Measurements from ENCODE around the gene AMZ1. TPM values are rescaled to one million over a fixed set of nuclear protein-coding genes. Genes with fewer than 3 reads are reported as not detected.
A peak's percentile ranks its signal among the peaks of the same experiment; 100 is the strongest.

Gene AMZ1
- total RNA-seq, 1 donor from 2014 or later, result 1.2 TPM

DNA sequence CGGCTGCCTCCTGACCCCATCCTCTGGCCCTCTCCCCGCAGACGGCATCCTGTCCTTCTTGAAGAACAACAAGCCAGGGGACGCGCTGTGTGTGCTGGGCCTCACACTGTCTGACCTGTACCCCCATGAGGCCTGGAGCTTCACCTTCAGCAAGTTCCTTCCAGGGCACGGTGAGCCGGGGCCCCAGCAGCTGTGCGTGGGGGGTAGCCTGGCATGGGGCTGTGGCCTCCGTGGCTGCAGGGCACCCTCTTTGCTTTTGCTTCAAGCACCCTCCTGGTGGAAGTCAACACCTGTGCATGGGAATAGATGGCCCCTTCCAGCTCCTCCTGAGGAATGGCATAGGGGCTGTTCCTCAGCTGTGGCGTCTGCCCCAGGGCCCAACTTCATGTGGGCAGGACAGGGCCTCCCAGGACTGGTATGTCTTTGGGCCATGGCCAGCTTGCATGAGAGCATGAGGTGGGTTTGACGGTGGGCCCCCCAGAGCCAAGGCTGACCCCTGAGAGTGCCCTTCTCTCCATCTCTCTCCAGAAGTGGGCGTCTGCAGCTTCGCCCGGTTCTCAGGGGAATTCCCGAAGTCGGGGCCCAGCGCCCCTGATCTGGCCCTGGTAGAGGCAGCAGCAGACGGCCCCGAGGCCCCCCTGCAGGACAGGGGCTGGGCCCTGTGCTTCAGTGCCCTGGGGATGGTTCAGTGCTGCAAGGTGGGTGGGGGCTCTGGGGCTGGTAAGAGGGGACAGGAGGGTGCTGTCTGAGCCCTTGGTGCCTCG is 20.7 kb downstream of the AMZ1 start:
- Mint-ChIP-seq H3K27me3 (no peaks in the 10 kb centered on the region), H3K27ac (no peak overlapping the region), H3K36me3 (no peaks in the 10 kb centered on the region), H3K4me3 (no peak overlapping the region), H3K4me1 (ENCODE audit: unreplicated experiment) (peaks cover 10% of the 10 kb centered on the region), H3K9me3 (no peaks in the 10 kb centered on the region)
- TF ChIP-seq, protein P1, sequence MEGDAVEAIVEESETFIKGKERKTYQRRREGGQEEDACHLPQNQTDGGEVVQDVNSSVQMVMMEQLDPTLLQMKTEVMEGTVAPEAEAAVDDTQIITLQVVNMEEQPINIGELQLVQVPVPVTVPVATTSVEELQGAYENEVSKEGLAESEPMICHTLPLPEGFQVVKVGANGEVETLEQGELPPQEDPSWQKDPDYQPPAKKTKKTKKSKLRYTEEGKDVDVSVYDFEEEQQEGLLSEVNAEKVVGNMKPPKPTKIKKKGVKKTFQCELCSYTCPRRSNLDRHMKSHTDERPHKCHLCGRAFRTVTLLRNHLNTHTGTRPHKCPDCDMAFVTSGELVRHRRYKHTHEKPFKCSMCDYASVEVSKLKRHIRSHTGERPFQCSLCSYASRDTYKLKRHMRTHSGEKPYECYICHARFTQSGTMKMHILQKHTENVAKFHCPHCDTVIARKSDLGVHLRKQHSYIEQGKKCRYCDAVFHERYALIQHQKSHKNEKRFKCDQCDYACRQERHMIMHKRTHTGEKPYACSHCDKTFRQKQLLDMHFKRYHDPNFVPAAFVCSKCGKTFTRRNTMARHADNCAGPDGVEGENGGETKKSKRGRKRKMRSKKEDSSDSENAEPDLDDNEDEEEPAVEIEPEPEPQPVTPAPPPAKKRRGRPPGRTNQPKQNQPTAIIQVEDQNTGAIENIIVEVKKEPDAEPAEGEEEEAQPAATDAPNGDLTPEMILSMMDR (conservative IDR thresholded peaks at IDR 0.05), result no peak
- no peak for DNase-seq (ENCODE audit: extremely low spot score, unreplicated experiment)

DNA sequence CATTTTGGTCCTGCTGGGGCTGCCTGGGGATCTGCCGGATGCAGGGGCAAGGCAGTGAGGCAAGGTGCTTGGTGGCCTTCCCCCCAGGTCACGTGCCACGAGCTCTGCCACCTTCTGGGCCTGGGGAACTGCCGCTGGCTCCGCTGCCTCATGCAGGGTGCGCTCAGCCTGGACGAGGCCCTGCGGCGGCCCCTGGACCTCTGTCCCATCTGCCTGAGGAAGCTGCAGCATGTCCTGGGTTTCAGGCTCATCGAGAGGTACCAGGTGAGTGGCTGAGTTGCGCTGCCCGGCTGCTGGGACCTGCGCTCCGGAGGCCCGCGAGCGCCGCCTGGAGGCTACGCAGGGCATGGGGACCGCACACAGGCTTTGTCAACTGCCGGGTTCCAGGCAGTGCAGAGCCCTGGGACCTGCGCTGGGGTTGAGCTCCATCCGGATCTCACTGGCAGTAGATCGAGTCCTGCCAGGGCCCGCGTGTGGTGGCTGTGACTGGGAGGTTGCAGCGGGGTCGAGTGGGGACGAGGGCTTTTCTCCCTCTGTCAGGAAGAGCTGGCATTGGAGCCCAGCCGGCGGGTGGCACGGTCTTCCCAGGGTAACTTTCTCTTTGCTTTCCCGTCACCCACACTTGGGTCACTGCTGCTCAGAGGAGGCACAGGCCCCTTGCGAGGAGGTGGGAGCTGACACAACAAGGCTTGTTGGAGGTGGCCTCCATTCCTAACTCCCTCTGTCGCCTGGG is 21.7 kb downstream of the AMZ1 start:
- TF ChIP-seq, protein P1 (conservative IDR thresholded peaks at IDR 0.05), result peak; percentile 95
- no peaks in the 10 kb centered on the region for H3K9me3 Mint-ChIP-seq
- H3K36me3 Mint-ChIP-seq, result peaks cover 5% of the 10 kb centered on the region
- no peak overlapping the region for H3K4me3 Mint-ChIP-seq
- H3K4me1 Mint-ChIP-seq (ENCODE audit: unreplicated experiment), result peaks cover 18% of the 10 kb centered on the region
- no peak overlapping the region for H3K27ac Mint-ChIP-seq
- H3K27me3 Mint-ChIP-seq, result no peaks in the 10 kb centered on the region
- DNase-seq (ENCODE audit: extremely low spot score, unreplicated experiment), result no peak

GRCh38 chr7:2710286-2710655 is 22.3 kb downstream of the AMZ1 start:
- peaks cover 20% of the 10 kb centered on the region for H3K4me1 Mint-ChIP-seq (ENCODE audit: unreplicated experiment)
- H3K27ac Mint-ChIP-seq, result no peak overlapping the region
- no peak overlapping the region for H3K4me3 Mint-ChIP-seq
- peaks cover 9% of the 10 kb centered on the region for H3K36me3 Mint-ChIP-seq
- no peak for DNase-seq (ENCODE audit: extremely low spot score, unreplicated experiment)
- TF ChIP-seq, protein P1 (conservative IDR thresholded peaks at IDR 0.05), result no peak
- no peaks in the 10 kb centered on the region for H3K27me3 Mint-ChIP-seq
- H3K9me3 Mint-ChIP-seq, result no peaks in the 10 kb centered on the region

DNA sequence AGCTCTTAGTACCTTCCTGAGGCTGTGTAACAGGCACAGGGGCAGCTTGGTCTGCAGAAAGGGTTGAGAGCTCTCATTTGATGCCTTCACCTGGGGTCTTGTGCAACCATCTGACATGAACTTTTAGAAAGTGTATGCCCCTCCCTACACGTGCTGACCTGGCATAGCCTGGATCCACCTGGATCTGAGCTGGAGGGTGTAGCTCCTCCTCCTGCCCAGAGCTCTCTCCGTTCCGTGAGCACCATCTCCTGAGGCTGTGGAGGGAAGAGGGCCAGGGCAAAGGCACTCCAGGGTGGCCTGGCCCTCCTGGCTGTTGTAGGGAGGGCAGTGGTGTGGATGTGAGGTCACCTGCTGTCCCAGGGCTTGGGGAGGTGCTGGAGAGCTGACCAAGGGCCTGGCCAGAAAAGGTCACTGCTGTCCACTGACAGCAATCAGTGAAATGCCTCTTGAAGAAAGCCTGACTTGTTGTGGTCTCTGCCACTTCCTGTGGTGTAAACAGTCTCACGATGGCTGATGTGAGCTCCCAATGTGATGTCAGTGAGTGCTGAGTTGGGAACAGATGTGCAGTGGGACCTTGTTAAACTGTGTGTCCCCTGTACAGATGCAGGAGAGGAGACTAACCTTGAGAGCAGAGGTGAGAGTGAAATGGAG is 23.0 kb downstream of the AMZ1 start:
- Mint-ChIP-seq H3K36me3 (peaks cover 12% of the 10 kb centered on the region), H3K9me3 (no peaks in the 10 kb centered on the region), H3K4me1 (ENCODE audit: unreplicated experiment) (peaks cover 27% of the 10 kb centered on the region), H3K27ac (peak overlapping the region; percentile 41), H3K4me3 (no peak overlapping the region), H3K27me3 (no peaks in the 10 kb centered on the region)
- TF ChIP-seq, protein P1 (conservative IDR thresholded peaks at IDR 0.05), result no peak
- DNase-seq (ENCODE audit: extremely low spot score, unreplicated experiment), result no peak

GRCh38 chr7:2711895-2712675 is 24.1 kb downstream of the AMZ1 start:
- Mint-ChIP-seq H3K27me3 (no peaks in the 10 kb centered on the region), H3K27ac (no peak overlapping the region)

More at GRCh38 chr7:2711895-2712675, 24.1 kb downstream of the AMZ1 start:
- TF ChIP-seq, protein P1 (conservative IDR thresholded peaks at IDR 0.05), result no peak
- Mint-ChIP-seq H3K4me1 (ENCODE audit: unreplicated experiment) (peaks cover 31% of the 10 kb centered on the region), H3K4me3 (no peak overlapping the region), H3K9me3 (no peaks in the 10 kb centered on the region), H3K36me3 (peaks cover 12% of the 10 kb centered on the region)
- DNase-seq (ENCODE audit: extremely low spot score, unreplicated experiment), result no peak
